Activated CD4-positive, CD25-positive, alpha-beta regulatory T cell treated with anti-CD3 and anti-CD28 coated beads, Interleukin-2, amount 50 U/mL, for 16 hours (primary cell): ENCODE data around the gene BNIP1.
"Not testable (repeated sequence)": the region's sequence is repeated elsewhere in the genome, so short reads cannot be mapped to it uniquely, and the experiment has no call there.

Source experiments
- DNase-seq: peaks from one replicate; pipeline ENCODE4 v3.0.0-alpha.2; 2020; ENCODE audit warnings: low read depth, low spot score

The BNIP1 gene, protein sequence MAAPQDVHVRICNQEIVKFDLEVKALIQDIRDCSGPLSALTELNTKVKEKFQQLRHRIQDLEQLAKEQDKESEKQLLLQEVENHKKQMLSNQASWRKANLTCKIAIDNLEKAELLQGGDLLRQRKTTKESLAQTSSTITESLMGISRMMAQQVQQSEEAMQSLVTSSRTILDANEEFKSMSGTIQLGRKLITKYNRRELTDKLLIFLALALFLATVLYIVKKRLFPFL

DNA sequence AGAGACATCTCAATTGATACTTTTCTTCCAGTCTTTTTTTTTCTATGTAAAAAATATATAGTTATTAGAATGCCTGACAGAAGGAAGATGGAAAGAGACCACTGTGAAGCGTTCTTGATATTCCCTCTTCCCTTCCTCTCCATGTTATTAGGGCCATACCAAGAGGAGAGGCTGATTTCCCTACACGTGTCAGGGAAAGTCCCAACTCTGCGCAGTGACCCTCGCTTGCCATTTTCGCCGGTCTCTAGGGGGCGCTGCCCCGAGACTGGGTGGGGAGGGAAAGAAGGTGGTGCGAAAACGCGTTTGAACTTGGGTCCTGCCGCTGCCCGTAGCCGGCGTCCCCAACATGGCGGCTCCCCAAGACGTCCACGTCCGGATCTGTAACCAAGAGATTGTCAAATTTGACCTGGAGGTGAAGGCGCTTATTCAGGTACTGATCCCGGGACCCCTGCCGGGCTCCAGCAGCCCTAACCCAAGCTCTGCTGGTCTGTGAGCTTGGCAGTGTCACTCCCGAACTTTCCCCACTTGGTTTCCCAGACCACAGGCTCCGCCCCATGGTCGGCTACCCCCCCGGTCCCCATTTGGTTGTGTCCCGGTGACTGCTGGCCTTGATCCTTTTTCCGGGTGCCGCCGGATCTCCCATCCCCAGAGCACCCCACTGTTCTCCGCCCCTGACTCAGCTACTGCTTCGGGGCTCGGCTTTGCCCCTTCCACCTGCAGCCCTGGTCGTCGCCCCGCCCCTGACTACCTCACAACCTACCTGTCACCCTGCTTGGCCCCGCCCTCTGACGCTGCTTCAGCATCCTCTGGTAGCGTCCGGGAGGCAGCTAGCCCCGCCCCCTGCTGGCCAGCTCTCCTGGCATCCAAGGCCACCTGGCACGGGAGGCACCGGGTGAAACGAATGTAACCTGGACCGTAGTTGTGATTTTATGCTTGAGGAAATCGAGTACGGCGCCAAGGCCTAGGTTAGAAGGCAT is at the start of gene BNIP1:
Gene BNIP1 (plus strand): TSS at position 332 of the 977 bp plus-strand sequence. CDS start 15 bp downstream, at position 347.
- peak; percentile 98 for DNase-seq

DNA sequence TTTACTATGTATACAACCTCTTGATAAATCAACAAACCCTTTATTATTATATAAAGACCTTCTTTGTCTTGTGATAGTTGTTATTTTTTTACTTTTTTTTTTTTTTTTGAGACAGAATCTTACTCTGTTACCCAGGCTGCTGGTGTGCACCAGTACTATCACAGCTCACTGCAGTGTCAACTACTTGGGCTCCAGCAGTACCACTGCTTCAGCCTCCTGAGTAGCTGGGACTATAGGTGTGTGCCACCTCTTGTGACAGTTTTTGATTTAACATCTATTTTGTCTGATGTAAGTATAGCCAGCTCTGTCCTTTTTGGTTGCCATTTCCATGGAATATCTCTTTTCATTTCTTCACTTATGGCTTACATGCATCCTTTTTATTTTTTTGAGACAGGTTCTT is 45.5 kb upstream of the BNIP1 start:
- no peak for DNase-seq

DNA sequence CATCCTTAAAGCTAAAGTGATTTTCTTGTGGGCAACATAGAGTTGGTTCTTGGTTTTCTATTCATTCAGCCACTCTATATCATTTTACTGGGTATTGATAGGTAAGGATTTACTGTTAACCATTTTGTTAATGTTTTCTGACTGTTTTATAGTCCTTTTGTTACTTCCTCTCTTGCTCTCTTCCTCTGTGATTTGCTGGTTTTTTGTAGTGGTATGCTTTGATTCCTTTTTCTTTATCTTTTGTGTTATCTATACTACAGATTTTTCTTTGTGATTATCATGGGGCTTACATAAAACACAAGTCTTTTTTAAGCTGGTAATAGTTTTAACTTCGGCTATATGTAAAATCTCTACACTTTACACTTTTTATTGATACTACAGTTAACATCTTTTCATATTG is 44.9 kb upstream of the BNIP1 start:
- DNase-seq: no peak

DNA sequence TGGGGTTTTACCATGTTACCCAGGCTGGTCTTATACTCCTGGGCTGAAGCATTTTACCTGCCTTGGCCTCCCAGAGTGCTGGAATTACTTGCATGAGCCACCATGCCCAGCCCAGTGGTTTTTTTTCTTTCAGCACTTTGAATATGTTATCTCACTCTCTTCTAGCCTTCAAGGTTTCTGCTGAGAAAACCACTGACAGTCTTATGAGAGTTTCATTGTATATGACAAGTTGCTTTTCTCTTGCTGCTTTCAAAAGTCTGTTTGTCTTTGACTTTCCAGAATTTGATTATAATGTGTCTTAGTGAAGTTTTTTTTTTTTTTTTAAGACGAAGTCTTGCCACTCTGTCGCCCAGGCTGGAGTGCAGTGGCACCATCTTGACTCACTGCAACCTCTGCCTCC is 43.1 kb upstream of the BNIP1 start:
- DNase-seq: no peak

DNA sequence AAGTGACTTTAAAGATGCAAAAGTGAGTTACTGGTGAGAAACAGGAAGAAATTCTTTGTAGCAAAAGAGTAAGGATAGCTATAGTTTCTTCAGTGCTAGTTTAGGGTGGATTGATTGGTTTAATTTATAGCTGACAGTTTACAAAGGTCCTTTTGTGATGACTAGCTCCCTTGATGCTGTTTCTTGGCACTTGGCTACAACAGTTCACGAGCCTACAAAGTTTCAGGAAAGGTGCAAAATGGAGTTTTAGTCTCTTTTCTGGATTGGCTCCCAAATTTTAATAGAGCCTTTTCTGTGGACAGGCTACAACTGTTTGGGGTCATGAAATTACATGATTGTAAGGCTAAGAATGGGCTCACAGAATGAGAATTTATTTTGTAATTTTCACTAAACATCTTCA is 40.9 kb upstream of the BNIP1 start:
- DNase-seq: no peak

DNA sequence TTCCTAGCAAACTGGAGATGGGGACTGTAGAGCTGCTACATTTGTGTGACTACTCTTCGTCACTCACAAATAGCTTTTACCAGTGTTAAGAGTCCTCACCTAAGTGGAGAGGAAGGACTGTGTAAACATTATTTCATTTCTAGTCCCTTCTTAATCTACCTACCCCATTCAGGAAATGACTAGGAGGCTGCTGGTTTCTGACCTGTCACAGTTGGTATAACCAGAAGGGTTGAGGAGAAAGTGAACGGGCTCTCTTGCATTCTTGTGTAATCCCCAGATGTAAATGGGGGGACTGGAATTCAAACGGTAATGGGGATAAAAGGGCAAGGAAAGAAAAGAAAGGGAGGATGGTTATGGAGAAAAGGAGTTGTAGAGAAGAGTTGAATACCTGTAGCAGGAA is 35.4 kb upstream of the BNIP1 start:
- DNase-seq: no peak

DNA sequence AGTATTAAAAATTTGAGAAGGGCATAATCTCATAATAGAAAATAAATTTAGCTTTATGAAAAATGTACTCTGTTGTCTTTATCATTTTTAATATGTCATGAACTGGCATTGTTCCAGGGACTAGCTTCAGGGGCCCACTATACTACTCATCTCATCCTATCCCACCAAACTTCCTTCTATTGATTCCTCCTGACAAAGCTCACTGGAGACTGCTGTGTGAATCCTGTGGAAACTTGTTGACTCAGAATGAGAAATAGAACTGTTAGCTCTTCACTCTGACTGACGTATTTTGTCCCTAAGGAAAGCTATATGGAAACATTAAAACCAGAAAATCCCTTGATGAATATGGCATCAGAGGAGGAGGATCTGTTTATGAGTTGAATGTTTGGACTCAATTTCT is 29.8 kb upstream of the BNIP1 start:
- no peak for DNase-seq

DNA sequence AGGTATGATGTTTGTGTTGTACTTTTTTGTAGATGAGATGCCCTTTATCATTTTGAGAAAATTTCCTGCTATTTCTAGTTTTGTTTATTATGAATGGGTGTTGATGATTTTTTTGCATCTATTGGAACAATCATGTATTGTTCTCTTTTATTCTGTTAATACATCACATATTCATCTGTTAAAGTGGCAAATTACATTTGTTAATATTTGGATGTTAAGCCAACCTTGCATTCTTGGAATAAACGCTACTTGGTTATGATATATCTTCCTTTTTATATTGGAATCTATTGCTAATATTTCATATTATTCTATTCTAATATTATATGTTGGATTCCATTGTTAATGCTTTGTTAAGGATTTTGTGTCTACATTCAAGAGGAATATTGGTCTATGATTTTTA is 24.6 kb upstream of the BNIP1 start:
- DNase-seq: no peak

DNA sequence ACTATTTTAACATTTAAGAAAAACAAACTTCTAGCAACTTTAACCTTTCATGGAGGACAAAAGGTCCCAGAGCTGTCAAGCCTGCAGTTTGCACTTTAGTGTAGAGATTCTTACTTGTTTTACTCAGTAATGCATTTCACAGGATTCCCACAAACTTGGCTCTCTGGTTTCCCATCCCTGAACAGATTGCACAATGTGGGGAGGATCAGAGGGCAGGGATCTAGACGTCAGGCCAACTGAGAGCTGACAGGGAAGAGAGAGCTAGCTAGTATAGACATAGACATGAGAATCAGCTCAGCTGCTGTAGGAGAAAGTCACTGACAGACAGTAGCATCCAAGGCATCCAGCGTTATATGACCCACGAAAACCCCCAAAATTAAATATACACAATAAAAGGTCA is 20.9 kb upstream of the BNIP1 start:
- DNase-seq: no peak

DNA sequence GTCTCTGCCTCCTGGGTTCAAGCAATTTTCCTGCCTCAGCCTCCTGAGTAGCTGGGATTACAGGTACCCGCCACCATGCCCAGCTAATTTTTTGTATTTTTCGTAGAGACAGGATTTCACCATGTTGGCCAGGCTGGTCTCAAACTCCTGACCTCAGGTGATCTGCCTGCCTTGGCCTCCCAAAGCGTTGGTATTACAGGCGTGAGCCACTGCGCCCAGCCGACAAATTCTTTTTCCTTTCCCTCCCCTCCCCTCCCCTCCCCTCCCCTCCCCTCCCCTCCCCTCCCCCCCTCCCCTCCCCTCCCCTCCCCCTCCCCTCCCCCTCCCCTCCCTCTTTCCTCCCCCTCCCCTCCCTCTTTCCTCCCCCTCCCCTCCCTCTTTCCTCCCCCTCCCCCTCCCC is 12.2 kb upstream of the BNIP1 start:
- DNase-seq: not testable (repeated sequence)

DNA sequence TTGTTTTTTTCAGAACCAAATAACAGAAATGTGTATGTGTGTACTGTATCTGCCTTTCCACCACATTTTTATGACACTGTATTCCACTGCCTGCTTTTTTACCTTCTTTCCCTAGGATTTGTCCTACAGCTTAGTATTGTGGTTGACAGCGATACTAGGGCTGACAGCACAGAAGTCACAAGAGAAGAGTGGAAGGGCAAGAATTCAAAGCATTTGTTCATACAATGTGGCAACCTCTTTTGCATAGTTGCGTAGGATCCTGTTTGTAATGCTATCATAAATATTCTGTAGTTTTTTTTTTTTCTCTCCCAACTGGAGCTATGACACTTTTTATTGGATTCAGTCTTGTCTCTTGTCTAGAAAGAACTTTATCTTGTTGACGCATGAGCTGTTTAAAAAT is 5.6 kb upstream of the BNIP1 start:
- DNase-seq: no peak

DNA sequence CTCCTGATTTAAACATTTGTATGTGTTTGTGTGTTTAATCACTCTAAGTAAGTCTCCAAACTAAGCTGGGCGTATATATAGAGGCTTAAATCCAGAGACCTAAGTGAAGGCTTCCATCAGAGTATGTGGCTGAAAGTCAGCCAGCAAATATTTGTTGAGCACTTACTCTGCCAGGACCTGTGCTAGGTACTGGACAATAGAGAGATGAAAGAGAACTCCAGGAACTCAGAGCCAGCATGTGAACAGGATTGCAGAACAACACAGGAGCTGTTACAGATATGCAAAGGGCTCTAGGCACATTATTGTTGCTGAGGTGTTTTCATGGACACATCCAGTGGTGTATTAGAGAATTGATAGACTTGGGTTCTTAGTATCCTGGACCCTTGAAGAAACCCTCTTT is 4.7 kb upstream of the BNIP1 start:
- no peak for DNase-seq

DNA sequence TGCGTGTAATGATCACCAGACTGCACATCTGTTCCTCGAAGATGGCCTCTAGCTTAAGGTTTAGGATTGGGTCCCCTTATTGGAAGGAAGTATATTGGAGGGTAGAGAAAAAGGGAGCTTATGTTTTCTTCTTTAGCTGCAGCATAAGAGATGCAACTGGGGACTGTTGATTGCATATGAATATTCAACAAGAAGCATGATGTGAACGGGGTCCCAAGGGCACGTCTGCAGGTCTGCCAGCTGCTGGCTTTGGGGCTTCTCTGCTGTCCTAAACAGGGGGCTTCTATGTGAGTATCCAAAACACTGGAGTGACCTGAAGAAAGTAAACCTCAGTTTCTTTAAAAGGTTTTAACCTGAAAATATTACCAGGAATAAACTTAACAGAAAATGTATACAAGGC is 3.6 kb upstream of the BNIP1 start:
- DNase-seq: no peak

DNA sequence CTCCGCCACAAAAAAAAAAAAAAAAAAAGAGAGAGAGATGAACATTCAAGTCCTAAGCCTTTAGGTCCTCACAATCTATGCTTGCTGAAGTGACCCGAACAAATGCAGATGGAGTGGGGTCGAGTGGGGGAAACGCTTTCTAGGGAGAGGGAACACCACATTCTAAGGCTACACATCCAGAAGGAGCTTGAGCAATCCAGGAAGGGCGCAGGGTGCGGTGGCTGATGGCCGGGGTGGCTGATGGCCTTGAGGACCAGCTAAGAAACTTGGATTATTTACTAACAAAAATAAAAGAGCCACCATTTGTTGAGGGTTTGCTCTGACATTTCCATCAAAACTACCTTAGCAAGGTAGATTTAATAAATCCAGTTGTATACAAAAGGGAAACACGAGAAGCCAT is 764 bp upstream of the BNIP1 start:
- no peak for DNase-seq

DNA sequence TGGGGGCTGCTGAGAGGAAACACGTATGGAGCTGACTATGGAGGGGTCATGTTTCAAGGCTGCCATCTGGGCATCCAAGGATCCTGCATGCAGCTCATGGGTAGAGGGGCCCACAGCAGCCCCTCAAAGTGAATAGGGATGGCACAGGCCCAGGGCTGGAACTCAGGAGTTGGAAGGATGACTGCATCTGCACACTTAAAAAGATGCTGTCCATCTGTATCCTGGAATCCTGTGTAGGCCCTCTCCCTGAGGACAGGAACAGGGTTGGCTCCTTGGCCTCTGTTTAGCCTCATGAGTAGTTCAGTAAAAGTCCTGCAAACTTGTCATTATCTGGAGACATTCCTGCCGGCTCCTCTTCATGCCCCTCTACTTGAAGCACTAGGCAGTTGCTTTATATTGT is 4.0 kb downstream of the BNIP1 start:
- no peak for DNase-seq

DNA sequence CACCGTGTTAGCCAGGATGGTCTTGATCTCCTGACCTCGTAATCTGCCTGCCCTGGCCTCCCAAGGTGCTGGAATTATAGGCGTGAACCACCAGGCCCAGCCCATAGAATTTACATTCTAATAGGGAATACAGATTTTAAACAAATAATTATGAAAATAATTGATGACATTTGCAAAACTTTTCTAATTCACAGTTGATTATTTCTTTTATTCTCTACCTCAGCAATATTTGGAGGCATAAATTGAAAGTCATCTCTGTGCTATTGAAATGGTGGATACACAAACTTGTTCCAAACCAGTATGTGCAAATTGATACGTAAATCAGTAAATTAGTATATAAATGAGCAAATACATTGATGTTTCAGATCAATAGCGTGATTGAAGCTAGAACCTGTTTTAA is 8.2 kb downstream of the BNIP1 start:
- no peak for DNase-seq

DNA sequence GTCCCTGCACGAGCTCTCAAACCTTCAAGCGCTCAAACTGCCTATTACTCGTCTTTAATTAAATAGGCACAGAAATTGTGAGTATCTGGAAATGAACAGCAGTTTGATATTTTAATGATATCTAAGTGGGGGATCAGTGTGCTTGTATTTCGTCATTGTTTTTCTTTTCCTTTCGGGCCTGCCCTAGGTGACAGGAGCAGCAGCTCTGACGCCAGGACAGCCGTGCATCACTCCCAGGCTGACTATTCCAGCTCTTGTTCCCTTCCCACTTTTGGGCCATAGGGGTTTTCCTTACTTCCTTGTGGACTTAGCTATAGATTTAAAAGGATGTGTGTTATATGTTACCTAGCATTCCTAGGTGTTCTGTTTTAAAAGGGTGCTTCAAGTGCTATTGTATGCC is 9.5 kb downstream of the BNIP1 start:
- DNase-seq: no peak

DNA sequence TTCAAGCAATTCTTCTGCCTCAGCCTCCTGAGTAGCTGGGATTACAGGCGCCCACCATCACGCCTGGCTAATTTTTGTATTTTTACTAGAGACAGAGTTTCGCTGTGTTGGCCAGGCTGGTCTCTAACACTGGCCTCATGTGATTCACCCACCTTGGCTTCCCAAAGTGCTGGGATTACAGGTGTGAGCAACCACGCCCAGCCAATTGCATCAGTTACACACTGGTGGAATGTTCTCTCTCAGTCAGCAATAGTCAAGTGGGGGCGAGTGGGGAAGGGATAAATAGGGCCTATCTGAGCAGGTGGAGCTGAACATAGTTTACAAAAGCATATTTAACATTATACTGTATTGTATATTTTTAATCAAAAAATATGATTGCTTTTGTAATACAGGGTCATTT is 10.3 kb downstream of the BNIP1 start:
- DNase-seq: not testable (repeated sequence)

DNA sequence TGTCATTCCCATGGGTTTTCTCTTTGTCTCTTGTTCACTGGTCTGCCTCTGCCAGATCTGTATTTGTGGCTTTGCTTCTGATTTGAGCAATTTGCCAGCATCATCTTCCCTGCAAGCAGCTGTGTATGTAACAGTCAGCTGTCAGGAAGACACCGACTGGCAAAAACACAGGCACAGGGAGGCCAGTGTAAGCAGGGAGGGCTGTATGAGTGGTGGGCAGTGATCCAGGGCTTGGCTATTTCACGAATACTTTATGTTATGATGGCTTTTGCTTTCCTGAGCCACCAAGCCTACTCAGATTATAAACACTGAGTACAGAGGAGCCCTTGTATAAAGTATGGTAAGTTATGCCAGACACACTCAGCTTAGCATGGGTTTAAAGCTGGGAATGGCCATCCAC is 11.6 kb downstream of the BNIP1 start:
- DNase-seq: no peak

DNA sequence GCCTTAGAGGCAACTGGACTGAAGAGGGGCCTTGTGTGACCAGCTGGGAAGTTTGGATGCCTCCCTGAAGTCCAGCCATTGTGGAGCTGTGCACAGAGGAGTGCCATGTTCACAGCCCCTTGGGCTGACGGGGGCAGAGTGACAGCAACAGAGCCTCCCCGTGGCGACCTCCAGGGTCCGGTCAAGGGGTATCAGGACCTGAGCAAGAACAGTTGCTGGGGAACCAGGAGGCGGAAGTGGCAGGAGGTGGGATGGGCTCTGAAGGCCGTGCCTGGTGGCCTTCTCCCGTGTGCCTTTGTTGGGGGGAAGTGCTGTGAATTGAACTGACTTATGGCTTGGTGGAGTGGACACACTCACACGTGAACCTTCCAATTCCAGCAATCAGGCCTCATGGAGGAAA is 14.0 kb downstream of the BNIP1 start:
- no peak for DNase-seq

DNA sequence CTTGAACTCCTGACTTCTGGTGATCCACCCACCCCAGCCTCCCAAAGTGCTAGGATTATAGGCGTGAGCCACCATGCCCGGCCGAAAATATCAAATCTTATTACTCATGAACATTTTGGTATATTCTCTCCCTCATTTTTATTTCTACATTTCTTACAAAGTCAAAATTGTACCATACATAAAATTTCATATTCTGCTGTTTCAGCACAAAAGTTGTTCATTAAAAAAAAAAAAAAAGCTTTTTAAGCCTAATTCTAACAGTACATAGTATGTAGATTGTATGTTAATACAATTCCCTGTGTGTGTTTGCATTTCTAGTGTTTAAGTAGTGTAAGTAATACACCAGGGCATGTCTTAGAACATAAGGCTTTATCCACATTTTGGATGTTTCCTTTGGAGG is 14.9 kb downstream of the BNIP1 start:
- DNase-seq: no peak

DNA sequence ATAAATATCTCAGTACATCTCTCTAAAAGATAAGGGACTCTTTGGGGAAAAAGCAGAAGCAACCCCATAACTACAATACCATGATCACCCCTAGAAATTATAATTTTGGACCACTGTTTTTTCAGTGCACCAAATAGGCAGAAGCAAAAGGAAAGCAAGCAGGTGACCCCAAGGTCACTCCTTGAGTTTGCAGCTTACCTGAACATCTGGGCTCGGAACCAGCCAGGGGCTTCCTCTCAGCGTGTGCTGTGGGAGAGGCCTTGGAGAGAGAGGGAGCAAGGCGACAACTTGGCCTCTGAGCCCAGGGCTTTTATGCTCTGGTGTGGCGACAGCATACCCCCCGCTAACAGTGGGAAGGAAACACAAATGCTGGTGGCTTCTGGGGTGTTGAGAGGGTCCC is 16.8 kb downstream of the BNIP1 start:
- DNase-seq: no peak

DNA sequence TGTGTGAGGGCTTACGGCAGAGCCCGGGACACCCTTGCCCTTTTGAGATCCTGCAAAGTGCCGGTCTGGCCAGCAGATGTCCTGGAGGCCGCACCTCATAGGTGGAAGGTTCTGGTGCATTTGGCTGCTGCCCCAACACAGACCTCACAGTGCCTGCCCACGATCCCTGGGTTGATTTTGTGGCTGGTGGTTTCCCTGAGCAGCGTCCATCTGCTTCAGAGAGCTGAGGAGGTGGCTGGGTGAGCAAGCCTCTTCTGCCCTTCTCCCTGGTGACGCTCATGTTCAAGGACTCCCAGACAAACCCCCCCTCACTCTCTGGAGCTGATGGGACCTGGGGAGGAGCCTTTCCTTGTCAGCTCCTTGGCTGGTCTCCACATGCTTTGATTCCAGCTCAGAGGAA is 18.9 kb downstream of the BNIP1 start:
- DNase-seq: no peak
